C4-2B (cell line): ENCODE data around the gene HEXB.

ENCODE experiments used
- ZFX ChIP-seq: fragments of 450-650 bp; IDR thresholded peaks from 2 replicates; pipeline ENCODE4 v1.6.1; 2017
- TF ChIP-seq, protein P1 (sequence below): fragments of 450-650 bp; conservative IDR thresholded peaks from 2 replicates; pipeline ENCODE4 v1.5.1; 2017; ENCODE audit warnings: mild to moderate bottlenecking

DNA sequence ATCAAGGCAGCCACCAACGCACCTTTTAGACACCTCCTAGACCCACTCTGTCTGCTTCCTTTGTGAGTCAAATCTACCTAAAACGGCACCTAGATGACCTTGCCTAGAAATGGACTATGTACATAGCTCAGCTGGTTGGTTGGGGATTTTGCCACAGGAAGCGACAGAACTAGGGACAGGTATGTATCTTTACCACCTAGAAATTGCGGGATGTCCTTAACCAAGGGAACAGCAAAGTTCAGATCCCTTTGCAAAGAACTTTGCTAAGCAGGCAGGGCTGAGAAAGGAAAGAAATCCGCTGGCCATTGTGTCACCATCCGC, 42.5 kb upstream of the HEXB start:
- TF ChIP-seq, protein P1, sequence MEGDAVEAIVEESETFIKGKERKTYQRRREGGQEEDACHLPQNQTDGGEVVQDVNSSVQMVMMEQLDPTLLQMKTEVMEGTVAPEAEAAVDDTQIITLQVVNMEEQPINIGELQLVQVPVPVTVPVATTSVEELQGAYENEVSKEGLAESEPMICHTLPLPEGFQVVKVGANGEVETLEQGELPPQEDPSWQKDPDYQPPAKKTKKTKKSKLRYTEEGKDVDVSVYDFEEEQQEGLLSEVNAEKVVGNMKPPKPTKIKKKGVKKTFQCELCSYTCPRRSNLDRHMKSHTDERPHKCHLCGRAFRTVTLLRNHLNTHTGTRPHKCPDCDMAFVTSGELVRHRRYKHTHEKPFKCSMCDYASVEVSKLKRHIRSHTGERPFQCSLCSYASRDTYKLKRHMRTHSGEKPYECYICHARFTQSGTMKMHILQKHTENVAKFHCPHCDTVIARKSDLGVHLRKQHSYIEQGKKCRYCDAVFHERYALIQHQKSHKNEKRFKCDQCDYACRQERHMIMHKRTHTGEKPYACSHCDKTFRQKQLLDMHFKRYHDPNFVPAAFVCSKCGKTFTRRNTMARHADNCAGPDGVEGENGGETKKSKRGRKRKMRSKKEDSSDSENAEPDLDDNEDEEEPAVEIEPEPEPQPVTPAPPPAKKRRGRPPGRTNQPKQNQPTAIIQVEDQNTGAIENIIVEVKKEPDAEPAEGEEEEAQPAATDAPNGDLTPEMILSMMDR = no peak
- TF ChIP-seq ZFX = no peak
